Spinal cord (tissue), 10 donors: Measurements from ENCODE around the gene C15orf61. TPM values are rescaled to one million over a fixed set of nuclear protein-coding genes. Genes with fewer than 3 reads are reported as not detected.

ENCODE experiments used
- DNase-seq, 6 donors: peaks; one replicate each; pipeline versions ENCODE4 v3.0.0 to v3.0.0-alpha.2; 2013 to 2015; ENCODE audit warnings: low spot score in 6 of 6, low read depth in 4 of 6
- H3K27ac ChIP-seq: one replicate; pipeline ENCODE4 v1.5.1; 2013; ENCODE audit warnings: low read depth, low read length, control low read depth
- H3K27me3 ChIP-seq: one replicate; pipeline ENCODE4 v1.6.1; 2013; ENCODE audit warnings: low read length; ENCODE audit not compliant: control insufficient read depth, insufficient read depth
- H3K36me3 ChIP-seq: one replicate; pipeline ENCODE4 v1.6.1; 2013; ENCODE audit warnings: low read length; ENCODE audit not compliant: control insufficient read depth, insufficient read depth
- H3K4me1 ChIP-seq: one replicate; pipeline ENCODE4 v1.6.1; 2013; ENCODE audit warnings: low read length; ENCODE audit not compliant: control insufficient read depth, insufficient read depth
- H3K4me3 ChIP-seq: one replicate; pipeline ENCODE4 v1.5.1; 2013; ENCODE audit warnings: low read depth, low read length, control low read depth
- H3K9me3 ChIP-seq: one replicate; pipeline ENCODE4 v1.6.1; 2013; ENCODE audit warnings: low read length; ENCODE audit not compliant: control insufficient read depth, insufficient read depth
- WGBS: methylation state at CpG from one replicate; pipeline ENCODE4 v1.1.5; 2013; ENCODE audit warnings: missing lambda C conversion rate; ENCODE audit not compliant: insufficient coverage; 5-methylcytosine and 5-hydroxymethylcytosine counted together
- polyA plus RNA-seq, 2 donors: library from polyadenylated mRNA; unstranded; fragments of 120-200 nt; gene quantifications; one replicate each; pipeline ENCODE4 v1.2.1, GENCODE V29; 2013; ENCODE audit not compliant: insufficient read length in 2 of 2
- total RNA-seq, 2 donors: library from RNA; depleted of rRNA in 1 of 2; stranded (reverse); fragments of 120-200 nt in 1 of 2; fragments of >200 nt in 1 of 2; gene quantifications; one replicate each; pipeline versions ENCODE4 v1.2.3 to v1.2.4, GENCODE V29; 2013 to 2014
- donor health status: healthy.

C15orf61 gene
- total and polyA plus RNA-seq, 4 donors = 5.3 to 14.5 (median 12.4) TPM

- Histone ChIP-seq H3K27ac (no peak overlapping the region), H3K27me3 (no peaks in the 10 kb centered on the region), H3K4me3 (no peak overlapping the region), H3K9me3 (no peaks in the 10 kb centered on the region), H3K36me3 (no peaks in the 10 kb centered on the region), H3K4me1 (no peaks in the 10 kb centered on the region)
- WGBS = no CpG with 5 or more reads among the region's 4 CpGs
- no peak for DNase-seq
These were observed 54.1 kb downstream of the C15orf61 start for GRCh38 chr15:67575039-67575502.

GRCh38 chr15:67578020-67578600 is 57.2 kb downstream of the C15orf61 start:
- no peak for DNase-seq
- WGBS = 100% methylated on average over 2 of the region's 4 CpGs
- H3K4me3 ChIP-seq = no peak overlapping the region
- H3K36me3 ChIP-seq = no peaks in the 10 kb centered on the region
- no peaks in the 10 kb centered on the region for H3K9me3 ChIP-seq
- no peak overlapping the region for H3K27ac ChIP-seq
- H3K4me1 ChIP-seq = no peaks in the 10 kb centered on the region
- no peaks in the 10 kb centered on the region for H3K27me3 ChIP-seq

- DNase-seq = no peak
- H3K27ac ChIP-seq = no peak overlapping the region
- no peaks in the 10 kb centered on the region for H3K9me3 ChIP-seq
- H3K4me3 ChIP-seq = no peak overlapping the region
- no peaks in the 10 kb centered on the region for H3K36me3 ChIP-seq
- H3K27me3 ChIP-seq = no peaks in the 10 kb centered on the region
- WGBS = 94% methylated on average over 3 of the region's 5 CpGs
- H3K4me1 ChIP-seq = no peaks in the 10 kb centered on the region
These were observed 58.2 kb downstream of the C15orf61 start for GRCh38 chr15:67579164-67579563.

Other genes with a start within 250 kb of the C15orf61 start
- 10 to 100 TPM; 15.6 to 22.9 TPM for gene MAP2K5, start 21.6 kb downstream of the C15orf61 start, total RNA-seq
- 10 to 100 TPM; 27.9 to 29.4 TPM for gene MAP2K5, start 21.6 kb downstream of the C15orf61 start, polyA plus RNA-seq